ENCODE data around the gene ACOT8.
"Not testable (repeated sequence)": the region's sequence is repeated elsewhere in the genome, so short reads cannot be mapped to it uniquely, and the experiment has no call there.

Gene ACOT8

GRCh38 chr20:45887346-45887715 lies 30.1 kb upstream of the ACOT8 start, which contains the start of gene SPATA25:
Gene SPATA25 (minus strand): TSS chr20:45887622. CDS start chr20:45887590, 32 bp downstream.
- FAIRE-seq: no peak
- DNase-seq (ENCODE audit: low spot score): no peak

GRCh38 chr20:45886590-45887345 lies 29.6 kb upstream of the ACOT8 start:
- DNase-seq (ENCODE audit: low spot score) (no peak), FAIRE-seq (no peak)

- no peak for FAIRE-seq
- DNase-seq (ENCODE audit: low spot score): no peak
Observed at GRCh38 chr20:45883100-45883469, 25.9 kb upstream of the ACOT8 start.

- FAIRE-seq: no peak
- DNase-seq (ENCODE audit: low spot score): no peak
Observed at GRCh38 chr20:45882469-45883099, 25.4 kb upstream of the ACOT8 start.

DNA sequence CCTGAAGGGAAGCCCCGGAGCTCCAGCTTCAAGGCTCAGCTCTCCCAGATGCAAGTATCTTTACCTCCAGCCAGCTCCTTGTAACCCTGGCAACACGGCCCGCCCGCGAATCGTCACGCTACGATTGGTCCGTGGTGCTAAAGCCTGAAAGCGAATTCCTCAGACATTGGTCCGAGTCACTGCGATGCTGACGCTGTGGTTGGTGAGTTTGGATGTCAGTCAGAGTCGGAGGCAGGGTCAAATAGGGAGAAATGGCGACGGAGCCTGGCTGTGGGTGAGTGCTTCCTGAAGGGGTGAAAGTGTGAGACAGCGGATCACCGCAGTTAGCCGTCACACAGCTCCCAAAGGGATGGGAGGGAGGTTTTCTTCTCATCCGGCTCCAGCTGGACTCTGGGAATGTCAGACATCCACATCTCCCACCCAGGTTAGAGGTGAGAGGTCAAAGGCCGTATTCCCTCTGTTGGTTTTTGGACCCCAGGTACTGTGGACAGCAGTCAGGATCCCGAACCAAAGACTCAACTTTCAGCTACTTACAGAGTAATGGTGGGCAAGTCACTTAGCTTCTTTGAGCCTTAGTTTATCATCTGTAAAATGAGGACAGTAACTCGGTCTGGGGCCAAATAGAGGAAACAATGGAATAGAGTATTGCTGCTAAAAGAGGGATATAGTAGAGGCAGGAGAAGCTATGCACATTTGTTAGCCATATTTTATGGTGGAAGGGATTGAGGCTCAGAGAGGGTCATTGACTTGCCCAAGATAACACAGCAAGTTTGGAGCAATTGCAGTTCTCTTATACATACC lies 24.0 kb upstream of the ACOT8 start, which contains the start of gene ZSWIM1:
ZSWIM1 (plus strand) TSS at position 240 of the 801 bp plus-strand sequence. CDS start 1,366 bp downstream, outside the sequence.
- FAIRE-seq (peak; percentile 92), DNase-seq (ENCODE audit: low spot score) (peak; percentile 99)

DNA sequence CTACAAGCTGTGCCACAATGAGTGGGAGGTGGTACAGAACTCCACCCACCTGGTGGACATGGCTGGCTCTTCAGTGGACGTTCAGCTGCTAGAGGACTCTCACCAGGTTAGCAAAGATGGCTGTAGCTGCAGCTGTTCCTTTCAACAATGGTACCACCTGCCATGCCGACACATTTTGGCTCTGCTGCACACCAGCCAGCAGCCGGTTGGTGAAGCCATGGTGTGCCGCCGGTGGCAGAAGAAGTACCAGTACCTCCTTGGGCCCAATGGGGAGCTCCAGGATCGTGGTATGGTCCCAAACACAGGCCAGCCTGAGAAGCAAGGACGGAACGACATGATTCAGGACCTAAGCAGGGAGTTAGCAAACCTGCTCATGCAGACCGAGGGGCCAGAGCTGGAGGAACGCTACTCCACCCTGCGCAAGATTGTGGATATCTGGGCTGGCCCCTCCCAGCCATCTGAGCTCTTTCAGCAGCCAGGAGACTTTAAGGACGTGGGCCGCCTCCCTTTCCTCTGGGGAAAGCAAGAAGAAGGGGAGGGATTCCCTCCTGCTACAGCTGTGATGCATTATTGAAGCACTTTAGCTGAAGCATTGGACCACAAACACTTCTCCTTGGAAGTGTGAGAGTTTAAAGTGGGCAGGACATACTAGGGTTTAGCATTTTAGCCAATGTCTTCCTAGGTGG lies 21.0 kb upstream of the ACOT8 start:
- DNase-seq (ENCODE audit: low spot score) (no peak), FAIRE-seq (no peak)

- DNase-seq (ENCODE audit: low spot score) (no peak), FAIRE-seq (no peak)
Observed at GRCh38 chr20:45874576-45874975, 17.4 kb upstream of the ACOT8 start.

GRCh38 chr20:45874104-45874481 lies 16.9 kb upstream of the ACOT8 start:
- FAIRE-seq: not testable (repeated sequence)

GRCh38 chr20:45873409-45874103 lies 16.4 kb upstream of the ACOT8 start:
- DNase-seq (ENCODE audit: low spot score) (no peak), FAIRE-seq (no peak)

More at GRCh38 chr20:45874104-45874481, 16.9 kb upstream of the ACOT8 start:
- DNase-seq (ENCODE audit: low spot score): not testable (repeated sequence)

GRCh38 chr20:45872626-45873025 lies 15.4 kb upstream of the ACOT8 start:
- no peak for FAIRE-seq
- no peak for DNase-seq (ENCODE audit: low spot score)

GRCh38 chr20:45867819-45868176 lies 10.6 kb upstream of the ACOT8 start:
- FAIRE-seq (no peak), DNase-seq (ENCODE audit: low spot score) (peak; percentile 48)

- FAIRE-seq: no peak
Observed at GRCh38 chr20:45867136-45867818, 10.1 kb upstream of the ACOT8 start.

GRCh38 chr20:45866454-45866853 lies 9.3 kb upstream of the ACOT8 start:
- DNase-seq (ENCODE audit: low spot score): no peak
- FAIRE-seq: no peak

More at GRCh38 chr20:45867136-45867818, 10.1 kb upstream of the ACOT8 start:
- DNase-seq (ENCODE audit: low spot score): no peak

DNA sequence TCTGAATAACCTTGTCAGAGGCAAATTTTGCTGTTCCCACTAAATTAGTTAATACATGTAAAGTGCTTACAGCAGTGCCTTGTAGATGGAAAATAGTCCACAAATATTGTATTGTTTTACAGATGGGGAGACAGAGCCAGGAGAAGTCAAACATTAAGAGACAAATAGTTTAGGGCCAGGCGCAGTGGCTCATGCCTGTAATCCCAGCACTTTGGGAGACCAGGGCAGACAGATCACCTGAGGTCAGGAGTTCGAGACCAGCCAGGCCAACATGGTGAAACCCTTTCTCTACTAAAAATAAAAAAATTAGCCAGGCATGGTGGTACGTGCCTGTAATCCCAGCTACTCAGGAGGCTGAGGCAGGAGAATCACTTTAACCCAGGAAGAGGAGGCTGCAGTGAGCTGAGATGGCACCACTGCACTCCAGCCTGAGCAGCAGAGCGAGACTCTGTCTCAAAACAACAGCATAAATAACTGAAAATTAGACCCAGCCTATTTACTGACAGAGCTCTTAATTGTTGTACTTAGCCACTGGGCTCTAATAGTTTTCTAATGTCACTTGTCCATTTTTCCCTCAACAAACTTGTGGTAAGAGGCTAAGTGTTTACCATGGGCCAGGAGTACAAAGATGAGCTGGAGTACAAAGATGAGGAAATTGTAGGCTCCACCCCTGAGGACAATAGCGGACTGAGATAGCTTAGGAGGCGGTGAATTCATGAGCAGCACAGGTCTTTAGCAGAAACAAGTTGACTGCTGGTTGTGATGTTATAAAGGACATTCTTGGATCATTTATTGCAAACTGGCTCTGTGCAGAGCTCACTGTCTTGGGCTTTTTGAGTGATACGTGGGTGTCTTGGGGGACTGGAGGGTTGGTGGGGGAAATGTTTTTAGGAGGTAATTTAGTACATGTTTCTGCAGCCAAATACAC lies 6.6 kb upstream of the ACOT8 start:
- FAIRE-seq (no peak), DNase-seq (ENCODE audit: low spot score) (no peak)

GRCh38 chr20:45861221-45862075 lies 4.3 kb upstream of the ACOT8 start:
- FAIRE-seq: no peak
- DNase-seq (ENCODE audit: low spot score): peak; percentile 26

DNA sequence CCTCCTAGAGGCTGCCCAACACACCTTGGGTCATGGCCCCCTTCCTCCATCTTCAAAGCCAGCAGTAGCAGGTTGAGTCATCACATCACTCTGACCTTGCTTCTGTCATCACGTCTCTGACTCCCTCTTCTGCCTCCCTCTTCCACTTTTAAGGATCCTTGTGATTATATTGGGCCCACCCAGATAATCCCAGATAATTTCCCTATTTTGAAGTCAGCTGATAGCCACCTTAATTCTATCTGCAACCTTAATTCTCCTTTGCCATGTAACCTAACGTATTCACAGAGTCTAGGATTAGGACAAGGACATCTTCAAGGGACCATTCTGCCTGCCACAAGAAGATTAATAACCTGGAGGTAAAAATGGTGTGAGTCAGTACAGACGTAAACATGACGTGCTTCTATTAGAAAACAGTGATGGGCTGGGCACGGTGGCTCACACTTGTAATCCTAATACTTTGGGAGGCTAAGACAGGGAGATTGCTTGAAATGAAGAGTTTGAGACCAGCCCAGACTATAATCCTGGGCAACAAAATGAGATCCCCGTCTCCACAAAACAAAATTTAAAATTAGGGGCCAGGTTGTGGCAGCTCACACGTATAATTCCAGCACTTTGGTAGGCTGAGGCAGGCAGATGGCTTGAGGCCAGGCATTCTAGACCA lies 3.5 kb upstream of the ACOT8 start:
- no peak for FAIRE-seq
- DNase-seq (ENCODE audit: low spot score): no peak

- FAIRE-seq (no peak), DNase-seq (ENCODE audit: low spot score) (no peak)
Observed at GRCh38 chr20:45859916-45860315, 2.7 kb upstream of the ACOT8 start.

DNA sequence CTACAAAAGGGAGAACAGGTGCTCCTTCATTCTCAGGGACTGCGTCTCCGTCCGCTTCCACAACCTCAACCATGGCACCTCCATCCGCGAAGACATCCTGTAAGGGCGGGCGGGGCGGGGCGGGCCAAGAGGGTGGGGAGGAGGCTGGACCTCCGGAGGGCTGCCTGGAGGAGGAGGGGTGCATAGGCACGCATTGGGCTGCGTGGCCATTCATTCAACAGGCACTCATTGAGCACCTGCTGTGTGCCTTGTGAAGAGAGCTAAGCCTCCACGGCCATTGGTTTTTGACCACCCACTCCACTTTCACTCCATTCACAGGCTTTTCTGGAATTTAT lies 657 bp upstream of the ACOT8 start:
- FAIRE-seq (no peak), DNase-seq (ENCODE audit: low spot score) (no peak)
